HL-60 (cell line): ENCODE measurements around the gene HOATZ.

ENCODE experiments used
- DNase-seq, 2 experiments: peaks; one replicate each; pipeline ENCODE4 v3.0.0-alpha.2; 2010 to 2020; ENCODE audit warnings: low read depth in 1 of 2, low spot score in 1 of 2
- H3K27ac ChIP-seq: fragments of 250-450 bp; sonication (Bioruptor Pico); replicated peaks from 2 replicates; pipeline ENCODE4 v1.5.1; 2020; ENCODE audit warnings: mild to moderate bottlenecking, moderate library complexity
- H3K27me3 ChIP-seq: fragments of 250-450 bp; sonication (Bioruptor Pico); 2 replicates; pipeline ENCODE4 v1.5.1; 2021; ENCODE audit warnings: mild to moderate bottlenecking, moderate library complexity; ENCODE audit not compliant: insufficient read depth, poor library complexity, severe bottlenecking
- H3K4me3 ChIP-seq: replicated peaks from 2 replicates; pipeline ENCODE4 v1.5.1; 2011; ENCODE audit warnings: mild to moderate bottlenecking, control low read depth, low read length; ENCODE audit not compliant: insufficient read depth
- GABPA ChIP-seq: IDR thresholded peaks from 2 replicates; pipeline ENCODE4 v1.6.1; 2012; ENCODE audit warnings: low read depth
- POLR2AphosphoS5 ChIP-seq: IDR thresholded peaks from 2 replicates; pipeline ENCODE4 v1.6.1; 2012; ENCODE audit warnings: low read depth
- SPI1 ChIP-seq: IDR thresholded peaks from 2 replicates; pipeline ENCODE4 v1.6.1; 2012; ENCODE audit warnings: low read depth, mild to moderate bottlenecking, borderline replicate concordance
- TF ChIP-seq, protein P1 (sequence below): IDR thresholded peaks from 2 replicates; pipeline ENCODE4 v1.6.1; 2012; ENCODE audit warnings: low read depth; ENCODE audit not compliant: insufficient replicate concordance
- TF ChIP-seq, protein P2 (sequence below): IDR thresholded peaks from one replicate; pipeline ENCODE4 v1.5.1; 2011; ENCODE audit warnings: low read length, control low read depth, inconsistent platforms; ENCODE audit not compliant: insufficient read depth

Gene HOATZ

GRCh38 chr11:111571829-111572501 lies 57.4 kb downstream of the HOATZ start:
- H3K27me3 ChIP-seq: no peaks in the 10 kb centered on the region
- H3K27ac ChIP-seq: no peak overlapping the region
- H3K4me3 ChIP-seq: no peak overlapping the region
- TF ChIP-seq, protein P1, sequence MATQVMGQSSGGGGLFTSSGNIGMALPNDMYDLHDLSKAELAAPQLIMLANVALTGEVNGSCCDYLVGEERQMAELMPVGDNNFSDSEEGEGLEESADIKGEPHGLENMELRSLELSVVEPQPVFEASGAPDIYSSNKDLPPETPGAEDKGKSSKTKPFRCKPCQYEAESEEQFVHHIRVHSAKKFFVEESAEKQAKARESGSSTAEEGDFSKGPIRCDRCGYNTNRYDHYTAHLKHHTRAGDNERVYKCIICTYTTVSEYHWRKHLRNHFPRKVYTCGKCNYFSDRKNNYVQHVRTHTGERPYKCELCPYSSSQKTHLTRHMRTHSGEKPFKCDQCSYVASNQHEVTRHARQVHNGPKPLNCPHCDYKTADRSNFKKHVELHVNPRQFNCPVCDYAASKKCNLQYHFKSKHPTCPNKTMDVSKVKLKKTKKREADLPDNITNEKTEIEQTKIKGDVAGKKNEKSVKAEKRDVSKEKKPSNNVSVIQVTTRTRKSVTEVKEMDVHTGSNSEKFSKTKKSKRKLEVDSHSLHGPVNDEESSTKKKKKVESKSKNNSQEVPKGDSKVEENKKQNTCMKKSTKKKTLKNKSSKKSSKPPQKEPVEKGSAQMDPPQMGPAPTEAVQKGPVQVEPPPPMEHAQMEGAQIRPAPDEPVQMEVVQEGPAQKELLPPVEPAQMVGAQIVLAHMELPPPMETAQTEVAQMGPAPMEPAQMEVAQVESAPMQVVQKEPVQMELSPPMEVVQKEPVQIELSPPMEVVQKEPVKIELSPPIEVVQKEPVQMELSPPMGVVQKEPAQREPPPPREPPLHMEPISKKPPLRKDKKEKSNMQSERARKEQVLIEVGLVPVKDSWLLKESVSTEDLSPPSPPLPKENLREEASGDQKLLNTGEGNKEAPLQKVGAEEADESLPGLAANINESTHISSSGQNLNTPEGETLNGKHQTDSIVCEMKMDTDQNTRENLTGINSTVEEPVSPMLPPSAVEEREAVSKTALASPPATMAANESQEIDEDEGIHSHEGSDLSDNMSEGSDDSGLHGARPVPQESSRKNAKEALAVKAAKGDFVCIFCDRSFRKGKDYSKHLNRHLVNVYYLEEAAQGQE: no peak
- TF ChIP-seq GABPA (no peak), POLR2AphosphoS5 (no peak), SPI1 (no peak)
- TF ChIP-seq, protein P2, sequence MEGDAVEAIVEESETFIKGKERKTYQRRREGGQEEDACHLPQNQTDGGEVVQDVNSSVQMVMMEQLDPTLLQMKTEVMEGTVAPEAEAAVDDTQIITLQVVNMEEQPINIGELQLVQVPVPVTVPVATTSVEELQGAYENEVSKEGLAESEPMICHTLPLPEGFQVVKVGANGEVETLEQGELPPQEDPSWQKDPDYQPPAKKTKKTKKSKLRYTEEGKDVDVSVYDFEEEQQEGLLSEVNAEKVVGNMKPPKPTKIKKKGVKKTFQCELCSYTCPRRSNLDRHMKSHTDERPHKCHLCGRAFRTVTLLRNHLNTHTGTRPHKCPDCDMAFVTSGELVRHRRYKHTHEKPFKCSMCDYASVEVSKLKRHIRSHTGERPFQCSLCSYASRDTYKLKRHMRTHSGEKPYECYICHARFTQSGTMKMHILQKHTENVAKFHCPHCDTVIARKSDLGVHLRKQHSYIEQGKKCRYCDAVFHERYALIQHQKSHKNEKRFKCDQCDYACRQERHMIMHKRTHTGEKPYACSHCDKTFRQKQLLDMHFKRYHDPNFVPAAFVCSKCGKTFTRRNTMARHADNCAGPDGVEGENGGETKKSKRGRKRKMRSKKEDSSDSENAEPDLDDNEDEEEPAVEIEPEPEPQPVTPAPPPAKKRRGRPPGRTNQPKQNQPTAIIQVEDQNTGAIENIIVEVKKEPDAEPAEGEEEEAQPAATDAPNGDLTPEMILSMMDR: no peak
- DNase-seq: no peak

DNA sequence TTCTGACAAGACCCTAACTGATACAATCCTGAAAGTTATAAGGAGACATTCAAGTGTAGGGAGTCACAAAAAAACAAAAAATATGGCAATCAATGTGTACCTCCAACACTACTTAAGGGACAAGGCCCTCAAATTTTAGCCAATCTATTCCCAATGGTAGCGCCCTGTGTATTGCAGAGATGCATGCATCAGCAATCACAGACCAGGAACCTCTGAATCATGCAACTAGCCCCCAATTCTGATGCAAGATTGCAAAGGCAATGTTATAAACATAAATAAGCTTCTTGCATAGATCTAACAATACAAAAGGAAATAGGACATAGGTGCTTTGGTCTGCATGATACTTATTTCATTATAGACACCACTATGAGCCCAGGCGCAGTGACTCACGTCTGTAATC lies 58.0 kb downstream of the HOATZ start:
- Histone ChIP-seq H3K27ac (no peak overlapping the region), H3K27me3 (no peaks in the 10 kb centered on the region), H3K4me3 (no peak overlapping the region)
- TF ChIP-seq GABPA (no peak), POLR2AphosphoS5 (no peak), SPI1 (no peak)
- TF ChIP-seq, protein P2: no peak
- TF ChIP-seq, protein P1: no peak
- DNase-seq: no peak

DNA sequence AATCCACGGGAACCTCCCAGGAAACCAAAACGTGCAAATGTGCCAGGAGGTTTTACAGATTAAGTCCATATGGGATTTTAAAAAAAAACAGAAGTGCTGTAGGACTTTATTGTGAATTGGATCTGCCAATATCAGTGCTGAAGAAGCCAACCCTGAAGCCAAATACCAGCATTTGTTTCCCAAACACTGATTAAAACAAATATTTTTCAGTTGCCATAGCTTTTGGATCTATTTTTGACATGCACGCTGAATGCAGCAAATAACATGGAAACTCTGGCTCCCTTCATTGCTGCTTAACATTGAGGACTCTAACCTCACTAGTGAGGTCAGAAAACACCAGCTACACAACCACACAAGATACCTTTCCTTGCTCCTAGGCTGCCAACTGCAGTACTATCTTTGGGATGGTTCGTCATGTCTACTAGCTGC lies 59.3 kb downstream of the HOATZ start:
- Histone ChIP-seq H3K27ac (no peak overlapping the region), H3K4me3 (no peak overlapping the region), H3K27me3 (no peaks in the 10 kb centered on the region)
- TF ChIP-seq SPI1: no peak
- TF ChIP-seq, protein P1: no peak
- no peak for TF ChIP-seq POLR2AphosphoS5
- no peak for TF ChIP-seq GABPA
- TF ChIP-seq, protein P2: no peak
- no peak for DNase-seq
